ENCODE results near the gene F10.

The F10 gene

GRCh38 chr13:113176822-113177221 lies 54.2 kb downstream of the F10 start:
- no peak for FAIRE-seq

- FAIRE-seq, result no peak
These were observed 55.7 kb downstream of the F10 start for GRCh38 chr13:113178070-113178895.

- FAIRE-seq, result no peak
These were observed 56.2 kb downstream of the F10 start for GRCh38 chr13:113178896-113179167.

- FAIRE-seq, result no peak
These were observed 57.0 kb downstream of the F10 start for GRCh38 chr13:113179374-113180230.

GRCh38 chr13:113182046-113182445 lies 59.4 kb downstream of the F10 start:
- FAIRE-seq, result no peak

- no peak for FAIRE-seq
These were observed 61.0 kb downstream of the F10 start for GRCh38 chr13:113183450-113184129.

GRCh38 chr13:113184568-113185440 lies 62.2 kb downstream of the F10 start:
- FAIRE-seq, result no peak

GRCh38 chr13:113186061-113186900 lies 63.7 kb downstream of the F10 start:
- FAIRE-seq, result no peak

GRCh38 chr13:113187263-113187669 lies 64.7 kb downstream of the F10 start:
- FAIRE-seq, result no peak

GRCh38 chr13:113187883-113188665 lies 65.5 kb downstream of the F10 start:
- FAIRE-seq, result no peak

GRCh38 chr13:113190181-113190580 lies 67.6 kb downstream of the F10 start:
- no peak for FAIRE-seq

- FAIRE-seq, result no peak
These were observed 69.7 kb downstream of the F10 start for GRCh38 chr13:113192279-113192678.

- FAIRE-seq, result no peak
These were observed 70.3 kb downstream of the F10 start for GRCh38 chr13:113192902-113193301.

GRCh38 chr13:113195360-113195759 lies 72.8 kb downstream of the F10 start:
- FAIRE-seq, result no peak

GRCh38 chr13:113196970-113197737 lies 74.6 kb downstream of the F10 start:
- no peak for FAIRE-seq

Measured in islet of Langerhans (tissue), 1 donor.